ENCODE measurements around the gene IRAG1. TPM values are rescaled to one million over a fixed set of nuclear protein-coding genes. Genes with fewer than 3 reads are reported as not detected.

Gene IRAG1
- polyA plus RNA-seq, 1 donor from 2014 or later: 0.14 TPM

GRCh38 chr11:10666556-10667520, 26.7 kb downstream of the IRAG1 start:
- Histone ChIP-seq H3K27me3 (ENCODE audit: insufficient read depth, low read depth, low read length) (no peaks in the 10 kb centered on the region), H3K4me2 (ENCODE audit: low read length) (no peak overlapping the region), H3K79me2 (replicated peaks; ENCODE audit: insufficient read depth, low read length) (no peaks in the 10 kb centered on the region), H3K9me3 (ENCODE audit: low read length) (no peaks in the 10 kb centered on the region), H3K27ac (ENCODE audit: low read length) (no peak overlapping the region), H3K9me2 (ENCODE audit: insufficient read depth, low read length) (no peaks in the 10 kb centered on the region), H2AFZ (ENCODE audit: low read depth, low read length) (no peak overlapping the region), H3K36me3 (ENCODE audit: insufficient read depth, low read length) (no peaks in the 10 kb centered on the region), H3F3A (ENCODE audit: insufficient read depth, low read length, poor library complexity, severe bottlenecking) (no peaks in the 10 kb centered on the region), H3K4me3 (ENCODE audit: low read length) (no peak overlapping the region), H3K9ac (ENCODE audit: low read length) (no peak overlapping the region), H4K20me1 (ENCODE audit: insufficient read depth) (no peaks in the 10 kb centered on the region)
- no peak for TF ChIP-seq POLR2AphosphoS5 (IDR thresholded peaks at IDR 0.05)
- TF ChIP-seq RAD21 (conservative IDR thresholded peaks at IDR 0.05): no peak
- TF ChIP-seq EP300 (conservative IDR thresholded peaks at IDR 0.05; ENCODE audit: poor library complexity, severe bottlenecking): no peak
- TF ChIP-seq MXI1 (conservative IDR thresholded peaks at IDR 0.05; ENCODE audit: poor library complexity, severe bottlenecking): no peak
- no peak for TF ChIP-seq EZH2 (IDR thresholded peaks at IDR 0.05; ENCODE audit: borderline replicate concordance, insufficient read depth, low read length, poor library complexity, severe bottlenecking)
- no peak for TF ChIP-seq SMC3 (conservative IDR thresholded peaks at IDR 0.05; ENCODE audit: poor library complexity)
- no peak for TF ChIP-seq CTCF (IDR thresholded peaks at IDR 0.05; ENCODE audit: poor library complexity, severe bottlenecking)
- TF ChIP-seq, protein P1, sequence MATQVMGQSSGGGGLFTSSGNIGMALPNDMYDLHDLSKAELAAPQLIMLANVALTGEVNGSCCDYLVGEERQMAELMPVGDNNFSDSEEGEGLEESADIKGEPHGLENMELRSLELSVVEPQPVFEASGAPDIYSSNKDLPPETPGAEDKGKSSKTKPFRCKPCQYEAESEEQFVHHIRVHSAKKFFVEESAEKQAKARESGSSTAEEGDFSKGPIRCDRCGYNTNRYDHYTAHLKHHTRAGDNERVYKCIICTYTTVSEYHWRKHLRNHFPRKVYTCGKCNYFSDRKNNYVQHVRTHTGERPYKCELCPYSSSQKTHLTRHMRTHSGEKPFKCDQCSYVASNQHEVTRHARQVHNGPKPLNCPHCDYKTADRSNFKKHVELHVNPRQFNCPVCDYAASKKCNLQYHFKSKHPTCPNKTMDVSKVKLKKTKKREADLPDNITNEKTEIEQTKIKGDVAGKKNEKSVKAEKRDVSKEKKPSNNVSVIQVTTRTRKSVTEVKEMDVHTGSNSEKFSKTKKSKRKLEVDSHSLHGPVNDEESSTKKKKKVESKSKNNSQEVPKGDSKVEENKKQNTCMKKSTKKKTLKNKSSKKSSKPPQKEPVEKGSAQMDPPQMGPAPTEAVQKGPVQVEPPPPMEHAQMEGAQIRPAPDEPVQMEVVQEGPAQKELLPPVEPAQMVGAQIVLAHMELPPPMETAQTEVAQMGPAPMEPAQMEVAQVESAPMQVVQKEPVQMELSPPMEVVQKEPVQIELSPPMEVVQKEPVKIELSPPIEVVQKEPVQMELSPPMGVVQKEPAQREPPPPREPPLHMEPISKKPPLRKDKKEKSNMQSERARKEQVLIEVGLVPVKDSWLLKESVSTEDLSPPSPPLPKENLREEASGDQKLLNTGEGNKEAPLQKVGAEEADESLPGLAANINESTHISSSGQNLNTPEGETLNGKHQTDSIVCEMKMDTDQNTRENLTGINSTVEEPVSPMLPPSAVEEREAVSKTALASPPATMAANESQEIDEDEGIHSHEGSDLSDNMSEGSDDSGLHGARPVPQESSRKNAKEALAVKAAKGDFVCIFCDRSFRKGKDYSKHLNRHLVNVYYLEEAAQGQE (IDR thresholded peaks at IDR 0.05; ENCODE audit: borderline replicate concordance): no peak
- TF ChIP-seq TAF1 (IDR thresholded peaks at IDR 0.05; ENCODE audit: low read depth): no peak

GRCh38 chr11:10664496-10664895, 29.1 kb downstream of the IRAG1 start:
- no peaks in the 10 kb centered on the region for H3K9me3 ChIP-seq (ENCODE audit: low read length)
- no peaks in the 10 kb centered on the region for H3K79me2 ChIP-seq (replicated peaks; ENCODE audit: insufficient read depth, low read length)
- no peak overlapping the region for H3K9ac ChIP-seq (ENCODE audit: low read length)
- no peaks in the 10 kb centered on the region for H3K27me3 ChIP-seq (ENCODE audit: insufficient read depth, low read depth, low read length)
- TF ChIP-seq, protein P1 (IDR thresholded peaks at IDR 0.05; ENCODE audit: borderline replicate concordance): no peak
- no peak for TF ChIP-seq RAD21 (conservative IDR thresholded peaks at IDR 0.05)
- no peak for TF ChIP-seq CTCF (IDR thresholded peaks at IDR 0.05; ENCODE audit: poor library complexity, severe bottlenecking)
- TF ChIP-seq TAF1 (IDR thresholded peaks at IDR 0.05; ENCODE audit: low read depth): no peak
- no peak for TF ChIP-seq MXI1 (conservative IDR thresholded peaks at IDR 0.05; ENCODE audit: poor library complexity, severe bottlenecking)
- no peaks in the 10 kb centered on the region for H4K20me1 ChIP-seq (ENCODE audit: insufficient read depth)
- H3K4me2 ChIP-seq (ENCODE audit: low read length): no peak overlapping the region
- no peak overlapping the region for H3K4me3 ChIP-seq (ENCODE audit: low read length)
- no peak overlapping the region for H2AFZ ChIP-seq (ENCODE audit: low read depth, low read length)
- no peaks in the 10 kb centered on the region for H3K9me2 ChIP-seq (ENCODE audit: insufficient read depth, low read length)
- no peaks in the 10 kb centered on the region for H3K36me3 ChIP-seq (ENCODE audit: insufficient read depth, low read length)
- no peak overlapping the region for H3K27ac ChIP-seq (ENCODE audit: low read length)
- H3F3A ChIP-seq (ENCODE audit: insufficient read depth, low read length, poor library complexity, severe bottlenecking): no peaks in the 10 kb centered on the region

Measured in neural cell (in vitro differentiated cells).